Measurements from ENCODE around the gene FOXN4.

GRCh38 chr12:109273354-109273753 is 35.7 kb downstream of the FOXN4 start:
- TF ChIP-seq CTCF (IDR thresholded peaks at IDR 0.05; ENCODE audit: borderline replicate concordance, extremely low read depth, low read length, poor library complexity, severe bottlenecking) (no peak), EZH2 (IDR thresholded peaks at IDR 0.05; ENCODE audit: borderline replicate concordance, low read depth, low read length, severe bottlenecking) (no peak)
